ENCODE measurements around the gene ZBED3. TPM values are rescaled to one million over a fixed set of nuclear protein-coding genes. Genes with fewer than 3 reads are reported as not detected.

Gene ZBED3
- total RNA-seq, 1 experiment from 2014 or later: 7.8 TPM

- WGBS (ENCODE audit: extremely low coverage, insufficient read length, low lambda C conversion rate): no CpG with 5 or more reads among the region's 5 CpGs
- TF ChIP-seq, protein P1, sequence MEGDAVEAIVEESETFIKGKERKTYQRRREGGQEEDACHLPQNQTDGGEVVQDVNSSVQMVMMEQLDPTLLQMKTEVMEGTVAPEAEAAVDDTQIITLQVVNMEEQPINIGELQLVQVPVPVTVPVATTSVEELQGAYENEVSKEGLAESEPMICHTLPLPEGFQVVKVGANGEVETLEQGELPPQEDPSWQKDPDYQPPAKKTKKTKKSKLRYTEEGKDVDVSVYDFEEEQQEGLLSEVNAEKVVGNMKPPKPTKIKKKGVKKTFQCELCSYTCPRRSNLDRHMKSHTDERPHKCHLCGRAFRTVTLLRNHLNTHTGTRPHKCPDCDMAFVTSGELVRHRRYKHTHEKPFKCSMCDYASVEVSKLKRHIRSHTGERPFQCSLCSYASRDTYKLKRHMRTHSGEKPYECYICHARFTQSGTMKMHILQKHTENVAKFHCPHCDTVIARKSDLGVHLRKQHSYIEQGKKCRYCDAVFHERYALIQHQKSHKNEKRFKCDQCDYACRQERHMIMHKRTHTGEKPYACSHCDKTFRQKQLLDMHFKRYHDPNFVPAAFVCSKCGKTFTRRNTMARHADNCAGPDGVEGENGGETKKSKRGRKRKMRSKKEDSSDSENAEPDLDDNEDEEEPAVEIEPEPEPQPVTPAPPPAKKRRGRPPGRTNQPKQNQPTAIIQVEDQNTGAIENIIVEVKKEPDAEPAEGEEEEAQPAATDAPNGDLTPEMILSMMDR (conservative IDR thresholded peaks at IDR 0.05): no peak
- H2AFZ ChIP-seq (ENCODE audit: low read length): no peak overlapping the region
- no peaks in the 10 kb centered on the region for H3K4me1 Mint-ChIP-seq
- H3K27ac Mint-ChIP-seq: no peak overlapping the region
- no peak overlapping the region for H3K4ac ChIP-seq (ENCODE audit: low read depth, low read length)
- no peak for DNase-seq
- no peak overlapping the region for H3K23ac ChIP-seq (ENCODE audit: insufficient read length, low read depth, low read length)
- H3K18ac ChIP-seq (ENCODE audit: insufficient read length, low read depth, low read length): no peak overlapping the region
- H3K4me1 ChIP-seq (ENCODE audit: insufficient read depth, low read length): no peaks in the 10 kb centered on the region
- H3K23me2 ChIP-seq (ENCODE audit: insufficient read length, low read depth, low read length, poor library complexity, severe bottlenecking): no peaks in the 10 kb centered on the region
- no peak overlapping the region for H3K4me3 Mint-ChIP-seq
- H3K79me1 ChIP-seq (ENCODE audit: insufficient read depth, low read depth, low read length, poor library complexity, severe bottlenecking): no peaks in the 10 kb centered on the region
- H3K9me3 ChIP-seq (ENCODE audit: control insufficient read depth, low read depth, low read length): no peaks in the 10 kb centered on the region
- no peak overlapping the region for H4K5ac ChIP-seq (ENCODE audit: insufficient read length, low read depth, low read length)
- H4K20me1 ChIP-seq (ENCODE audit: control insufficient read depth, insufficient read depth, insufficient read length): no peaks in the 10 kb centered on the region
- H3K9me3 Mint-ChIP-seq: no peaks in the 10 kb centered on the region
- H3K36me3 Mint-ChIP-seq (ENCODE audit: insufficient read depth in 1 of 3, low read depth in 3 of 3): peaks cover 0 to 11% (median 0%) of the 10 kb centered on the region in 3 experiments; a peak in 3 of 7 replicates
- H3K9ac ChIP-seq (ENCODE audit: extremely low read depth, insufficient read length, low read length): no peak overlapping the region
- H3K27me3 Mint-ChIP-seq (ENCODE audit: low read depth): no peaks in the 10 kb centered on the region
- H4K91ac ChIP-seq (ENCODE audit: insufficient read length, low read depth, low read length): no peak overlapping the region
- H2BK12ac ChIP-seq (ENCODE audit: insufficient read length, low read depth, low read length): no peak overlapping the region
- H3K56ac ChIP-seq (ENCODE audit: insufficient read length, low read depth, low read length): no peak overlapping the region
- no peak overlapping the region for H2BK5ac ChIP-seq (ENCODE audit: insufficient read length, low read length)
- H4K8ac ChIP-seq (replicated peaks; ENCODE audit: insufficient read length, low read depth, low read length): no peak overlapping the region
- H2BK20ac ChIP-seq (ENCODE audit: low read depth, low read length, poor library complexity, severe bottlenecking): no peak overlapping the region
- H3K27ac ChIP-seq (ENCODE audit: insufficient read length, low read depth, low read length): no peak overlapping the region
- H3K27me3 ChIP-seq (ENCODE audit: insufficient read depth, low read length): no peaks in the 10 kb centered on the region
- H3K4me2 ChIP-seq (ENCODE audit: insufficient read depth, insufficient read length, low read length): no peak overlapping the region
- no peak overlapping the region for H2BK15ac ChIP-seq (ENCODE audit: low read depth, low read length)
- H2BK120ac ChIP-seq (ENCODE audit: low read depth, low read length, poor library complexity, severe bottlenecking): no peak overlapping the region
- H3K14ac ChIP-seq (ENCODE audit: insufficient read depth, low read length): no peak overlapping the region
- H3T11ph ChIP-seq (ENCODE audit: low read length): no peak overlapping the region
- no peak overlapping the region for H2AK5ac ChIP-seq (ENCODE audit: insufficient read length, low read length)
- H3K79me2 ChIP-seq (ENCODE audit: insufficient read depth, low read length): no peaks in the 10 kb centered on the region
These were observed 41.5 kb upstream of the ZBED3 start for GRCh38 chr5:77128411-77129061.
